ENCODE data around the gene CD4.

The CD4 gene

GRCh38 chr12:6817098-6817497 is 27.8 kb downstream of the CD4 start:
- no peak for DNase-seq

- DNase-seq: no peak
These were observed 28.4 kb downstream of the CD4 start for GRCh38 chr12:6817662-6818157.

DNA sequence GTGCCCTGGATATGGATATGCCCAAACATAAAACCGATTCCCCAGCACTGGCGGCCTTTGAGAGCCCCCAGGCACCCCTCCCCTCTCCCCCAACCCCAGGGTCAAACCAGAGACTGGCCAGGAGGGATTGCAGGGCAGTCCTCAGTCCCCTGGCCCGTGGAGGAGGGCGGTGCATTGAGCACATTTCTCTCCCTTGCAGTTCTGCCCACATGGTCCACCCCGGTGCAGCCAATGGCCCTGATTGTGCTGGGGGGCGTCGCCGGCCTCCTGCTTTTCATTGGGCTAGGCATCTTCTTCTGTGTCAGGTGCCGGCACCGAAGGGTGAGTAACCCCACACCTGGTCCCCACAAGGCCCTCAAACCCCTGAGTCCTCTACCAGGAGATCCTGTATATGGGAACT is 28.9 kb downstream of the CD4 start:
- no peak for DNase-seq

DNA sequence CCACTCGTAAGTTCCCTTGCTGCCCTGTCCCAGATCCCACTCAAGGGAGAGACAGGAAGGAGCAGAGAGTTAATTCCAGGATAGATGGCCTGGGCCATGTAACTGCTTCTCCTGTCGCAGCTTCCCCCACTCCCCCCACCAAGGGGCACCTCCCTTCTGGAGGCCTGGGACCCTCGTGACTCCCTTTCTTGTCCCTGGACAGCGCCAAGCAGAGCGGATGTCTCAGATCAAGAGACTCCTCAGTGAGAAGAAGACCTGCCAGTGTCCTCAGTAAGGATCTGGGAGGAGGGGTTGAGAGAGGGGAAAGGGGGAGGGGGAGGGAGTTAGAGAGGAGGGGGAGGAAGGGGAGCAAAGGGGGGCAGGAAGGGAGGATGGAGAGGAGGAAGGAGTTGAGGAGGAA is 29.3 kb downstream of the CD4 start:
- DNase-seq: no peak

DNA sequence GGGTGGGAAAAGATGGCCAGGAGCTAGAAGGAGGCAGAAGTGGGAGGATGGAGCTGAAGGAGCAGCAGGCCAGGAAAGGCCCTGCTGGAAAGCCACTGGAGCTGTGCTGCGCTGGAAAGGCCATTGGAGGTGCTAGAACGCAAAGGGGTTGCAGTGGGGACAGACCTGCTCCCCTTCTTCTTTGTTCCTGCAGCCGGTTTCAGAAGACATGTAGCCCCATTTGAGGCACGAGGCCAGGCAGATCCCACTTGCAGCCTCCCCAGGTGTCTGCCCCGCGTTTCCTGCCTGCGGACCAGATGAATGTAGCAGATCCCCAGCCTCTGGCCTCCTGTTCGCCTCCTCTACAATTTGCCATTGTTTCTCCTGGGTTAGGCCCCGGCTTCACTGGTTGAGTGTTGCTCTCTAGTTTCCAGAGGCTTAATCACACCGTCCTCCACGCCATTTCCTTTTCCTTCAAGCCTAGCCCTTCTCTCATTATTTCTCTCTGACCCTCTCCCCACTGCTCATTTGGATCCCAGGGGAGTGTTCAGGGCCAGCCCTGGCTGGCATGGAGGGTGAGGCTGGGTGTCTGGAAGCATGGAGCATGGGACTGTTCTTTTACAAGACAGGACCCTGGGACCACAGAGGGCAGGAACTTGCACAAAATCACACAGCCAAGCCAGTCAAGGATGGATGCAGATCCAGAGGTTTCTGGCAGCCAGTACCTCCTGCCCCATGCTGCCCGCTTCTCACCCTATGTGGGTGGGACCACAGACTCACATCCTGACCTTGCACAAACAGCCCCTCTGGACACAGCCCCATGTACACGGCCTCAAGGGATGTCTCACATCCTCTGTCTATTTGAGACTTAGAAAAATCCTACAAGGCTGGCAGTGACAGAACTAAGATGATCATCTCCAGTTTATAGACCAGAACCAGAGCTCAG is 30.0 kb downstream of the CD4 start:
- DNase-seq: no peak

DNA sequence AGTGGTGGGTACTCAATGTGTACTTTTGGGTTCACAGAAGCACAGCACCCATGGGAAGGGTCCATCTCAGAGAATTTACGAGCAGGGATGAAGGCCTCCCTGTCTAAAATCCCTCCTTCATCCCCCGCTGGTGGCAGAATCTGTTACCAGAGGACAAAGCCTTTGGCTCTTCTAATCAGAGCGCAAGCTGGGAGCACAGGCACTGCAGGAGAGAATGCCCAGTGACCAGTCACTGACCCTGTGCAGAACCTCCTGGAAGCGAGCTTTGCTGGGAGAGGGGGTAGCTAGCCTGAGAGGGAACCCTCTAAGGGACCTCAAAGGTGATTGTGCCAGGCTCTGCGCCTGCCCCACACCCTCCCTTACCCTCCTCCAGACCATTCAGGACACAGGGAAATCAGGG is 30.8 kb downstream of the CD4 start:
- DNase-seq: no peak

GRCh38 chr12:6821591-6822425 is 32.5 kb downstream of the CD4 start, which contains the start of gene GPR162:
GPR162 (plus strand) TSS chr12:6821821; CDS start chr12:6823899, 2,078 bp downstream.
- peak; percentile 21 to 76 for DNase-seq

GRCh38 chr12:6822426-6823135 is 33.3 kb downstream of the CD4 start:
- DNase-seq: no peak

DNA sequence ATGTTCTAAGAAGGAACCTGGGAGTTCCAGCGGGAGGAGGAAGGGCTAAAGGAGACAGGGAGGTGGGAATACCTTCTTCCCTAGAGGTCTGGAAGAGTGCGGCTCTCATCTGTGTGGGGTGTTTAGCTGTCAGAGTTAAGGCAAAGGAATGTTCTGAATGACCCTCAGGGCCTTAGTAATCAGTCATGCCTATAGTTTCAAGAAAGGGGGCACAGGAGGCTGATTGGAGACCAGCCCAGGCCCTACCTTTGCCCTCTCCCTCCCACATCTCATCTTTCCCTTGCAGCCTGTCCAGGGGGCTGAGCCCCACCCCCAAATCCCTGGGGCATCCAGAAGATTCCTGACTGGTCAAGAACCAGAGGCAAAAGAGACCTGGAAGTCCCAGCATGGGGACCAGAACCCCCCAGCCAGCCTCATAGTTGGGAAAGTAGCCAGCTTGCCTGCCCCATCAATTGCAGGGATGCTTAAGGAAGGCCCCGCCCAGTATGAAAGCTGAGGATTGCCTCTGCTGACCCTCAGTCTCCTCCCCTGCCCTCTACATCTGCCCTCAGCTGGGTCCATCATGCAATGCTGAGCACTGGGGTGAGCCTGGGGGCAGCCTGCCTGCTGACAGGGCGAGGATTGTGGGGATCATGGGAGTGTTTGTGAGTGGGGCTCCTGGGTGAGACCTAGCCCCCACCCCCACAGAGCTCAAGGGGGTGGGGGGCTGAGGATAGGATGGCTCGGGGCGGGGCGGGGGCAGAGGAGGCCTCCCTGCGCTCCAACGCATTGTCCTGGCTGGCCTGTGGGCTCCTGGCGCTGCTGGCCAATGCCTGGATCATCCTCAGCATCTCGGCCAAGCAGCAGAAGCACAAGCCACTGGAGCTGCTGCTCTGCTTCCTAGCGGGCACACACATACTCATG is 34.1 kb downstream of the CD4 start:
- DNase-seq: no peak

GRCh38 chr12:6824085-6824775 is 34.9 kb downstream of the CD4 start:
- peak in 1 of 2 experiments; percentile 33 for DNase-seq

GRCh38 chr12:6824901-6825381 is 35.6 kb downstream of the CD4 start:
- peak in 1 of 2 experiments; percentile 57 for DNase-seq

DNA sequence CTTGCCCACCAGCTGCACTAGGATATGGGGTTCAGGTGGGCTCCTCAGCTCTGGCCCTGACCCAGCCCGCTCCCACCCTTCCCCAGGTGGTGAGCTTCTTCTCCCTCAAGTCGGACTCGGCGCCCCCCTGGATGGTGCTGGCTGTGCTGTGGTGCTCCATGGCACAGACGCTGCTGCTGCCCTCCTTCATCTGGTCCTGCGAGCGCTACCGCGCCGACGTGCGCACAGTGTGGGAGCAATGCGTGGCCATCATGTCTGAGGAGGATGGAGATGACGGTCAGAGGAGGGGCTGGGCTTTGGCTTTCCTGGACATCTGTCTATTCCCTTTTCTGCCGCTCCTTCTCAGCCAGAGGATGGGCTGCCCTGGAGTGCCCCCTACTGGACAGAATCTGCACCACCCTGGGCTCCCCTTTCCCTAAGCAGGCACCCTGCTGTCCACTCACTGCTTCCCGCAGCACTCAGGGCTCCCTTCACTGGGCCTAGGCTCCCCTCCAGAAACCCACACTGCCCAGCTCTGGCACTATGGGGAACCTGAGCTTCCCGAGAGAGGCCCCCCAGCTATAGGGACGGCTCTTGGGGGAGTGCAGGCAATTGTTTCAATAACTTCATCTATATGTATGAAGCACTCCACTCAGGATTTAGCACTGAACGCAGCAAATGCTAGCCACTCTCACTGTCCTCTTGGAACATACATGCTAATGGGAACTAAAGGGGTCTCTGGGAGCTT is 36.2 kb downstream of the CD4 start:
- peak; percentile 40 to 84 for DNase-seq

DNA sequence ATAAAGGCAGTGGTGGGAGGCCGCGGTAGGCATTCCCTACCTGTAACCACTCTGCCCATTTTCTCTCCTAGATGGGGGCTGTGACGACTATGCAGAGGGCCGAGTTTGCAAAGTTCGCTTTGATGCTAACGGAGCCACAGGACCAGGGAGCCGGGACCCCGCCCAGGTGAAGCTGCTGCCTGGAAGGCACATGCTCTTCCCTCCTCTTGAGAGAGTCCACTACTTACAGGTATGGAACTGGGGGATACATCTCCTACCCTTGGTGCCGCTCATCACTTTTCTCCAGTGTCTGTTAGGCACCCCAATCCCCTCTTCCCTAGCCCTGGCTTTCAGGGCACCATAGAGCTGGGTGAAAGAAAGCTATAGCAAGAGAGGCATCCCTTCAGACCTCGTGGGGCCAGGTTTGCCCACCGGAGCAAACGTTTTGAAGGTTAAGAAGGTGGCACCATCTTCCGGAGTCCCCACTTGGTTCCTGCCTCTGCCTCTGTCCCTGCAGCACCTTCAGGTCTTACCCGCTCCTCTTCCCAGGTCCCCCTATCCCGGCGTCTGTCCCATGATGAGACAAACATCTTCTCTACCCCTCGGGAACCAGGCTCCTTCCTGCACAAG is 36.9 kb downstream of the CD4 start:
- DNase-seq: no peak

GRCh38 chr12:6826734-6827436 is 37.6 kb downstream of the CD4 start:
- no peak for DNase-seq

DNA sequence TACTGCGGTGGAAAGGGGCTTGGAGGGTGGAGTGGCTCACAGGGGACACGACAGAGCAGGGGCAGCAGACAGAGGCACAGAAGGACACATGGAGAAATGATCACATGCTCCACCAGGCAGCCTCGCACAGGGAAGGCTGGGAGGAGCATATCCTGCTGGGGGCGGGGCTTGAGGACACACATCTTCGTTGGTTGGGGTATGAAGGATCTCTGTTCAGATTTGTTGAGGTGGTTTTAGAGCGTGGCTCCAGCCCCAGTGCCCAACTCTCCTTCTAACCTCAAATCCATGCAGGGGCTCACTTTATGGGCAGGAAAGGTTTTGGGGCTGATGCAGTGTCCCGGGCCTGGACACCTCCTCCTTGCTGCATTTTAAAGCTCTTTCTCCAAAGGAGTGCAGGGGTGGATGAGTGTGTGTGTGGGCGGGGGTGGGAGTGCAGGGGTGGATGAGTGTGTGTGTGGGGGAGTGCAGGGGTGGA is 38.1 kb downstream of the CD4 start:
- peak; percentile 71 to 94 for DNase-seq

- peak in 1 of 2 experiments; percentile 74 for DNase-seq
These were observed 38.9 kb downstream of the CD4 start, which contains the start of gene P3H3 for GRCh38 chr12:6827982-6828780. P3H3 (plus strand) TSS chr12:6828407; CDS start chr12:6828441, 34 bp downstream.

DNA sequence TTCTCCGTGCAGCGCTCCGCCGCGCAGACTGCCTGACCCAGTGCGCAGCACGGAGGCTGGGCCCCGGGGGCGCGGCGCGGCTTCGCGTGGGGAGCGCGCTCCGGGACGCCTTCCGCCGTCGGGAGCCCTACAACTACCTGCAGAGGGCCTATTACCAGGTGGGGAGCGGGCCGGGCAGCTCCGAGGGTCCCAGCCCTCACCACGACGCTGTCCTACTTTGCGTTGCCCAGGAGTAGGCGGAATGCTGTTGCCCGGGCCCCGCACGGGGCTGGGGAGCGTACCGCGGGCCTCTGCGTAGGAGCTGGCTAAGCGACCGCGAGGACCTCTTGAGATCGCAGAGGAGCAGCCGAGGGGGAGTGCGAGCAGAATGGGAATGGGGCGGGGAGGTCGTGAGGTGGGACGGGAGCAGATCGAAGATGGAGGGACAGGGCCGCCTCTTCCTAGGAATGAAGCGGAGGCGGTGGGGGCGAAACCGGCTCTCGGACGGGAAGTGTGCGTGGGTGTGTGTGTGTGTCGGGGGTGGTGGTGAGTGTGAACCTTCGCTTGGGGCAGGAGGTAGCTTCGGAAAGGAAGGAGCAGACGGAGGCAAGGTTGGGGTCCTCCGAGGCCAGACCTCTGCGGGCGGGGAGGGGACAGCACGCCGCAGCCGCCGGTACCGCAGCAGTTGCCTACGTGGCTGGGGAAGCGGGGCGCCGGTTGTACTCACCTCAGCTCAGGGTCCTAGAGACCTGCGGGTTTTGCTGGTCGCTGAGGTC is 39.6 kb downstream of the CD4 start:
- peak; percentile 22 to 83 for DNase-seq

Data from NCI-H526 (cell line).